GM12892 (cell line): ENCODE data around the gene MX1.

Source experiments
- POLR2A ChIP-seq: IDR thresholded peaks from 2 replicates; pipeline ENCODE4 v1.6.1; 2011; ENCODE audit warnings: low read depth, low read length, control low read depth
- TAF1 ChIP-seq: IDR thresholded peaks from 2 replicates; pipeline ENCODE4 v1.6.1; 2011; ENCODE audit warnings: low read depth, mild to moderate bottlenecking, control low read depth, low read length, borderline replicate concordance

GRCh38 chr21:41437729-41438128 is 11.7 kb downstream of the MX1 start:
- TF ChIP-seq TAF1 (no peak), POLR2A (no peak; the same call in 1 of the 2 replicates)
